SJSA1 (cell line): ENCODE data around the gene B3GALT6. TPM values are rescaled to one million over a fixed set of nuclear protein-coding genes. Genes with fewer than 3 reads are reported as not detected.
A peak's percentile ranks its signal among the peaks of the same experiment; 100 is the strongest.

ENCODE experiments used
- DNase-seq, 2 experiments: peaks; one replicate each; pipeline ENCODE4 v3.0.0-alpha.2; 2015 to 2020; ENCODE audit warnings: low spot score in 2 of 2, low read depth in 1 of 2
- H3K27ac ChIP-seq: fragments of 250-450 bp; sonication (Bioruptor Pico); 2 replicates; pipeline ENCODE4 v1.5.1; 2020; ENCODE audit warnings: mild to moderate bottlenecking, moderate library complexity
- H3K27me3 ChIP-seq: fragments of 250-450 bp; sonication (Bioruptor Pico); replicated peaks from 2 replicates; pipeline ENCODE4 v1.5.1; 2020; ENCODE audit warnings: mild to moderate bottlenecking, moderate library complexity
- H3K36me3 ChIP-seq: fragments of 250-450 bp; sonication (Bioruptor Pico); 2 replicates; pipeline ENCODE4 v1.5.1; 2020; ENCODE audit warnings: mild to moderate bottlenecking
- H3K4me1 ChIP-seq: fragments of 250-450 bp; sonication (Bioruptor Pico); replicated peaks from 2 replicates; pipeline ENCODE4 v1.6.1; 2021; ENCODE audit warnings: mild to moderate bottlenecking
- H3K4me3 ChIP-seq: fragments of 250-450 bp; sonication (Bioruptor Pico); 2 replicates; pipeline ENCODE4 v1.5.1; 2020; ENCODE audit warnings: mild to moderate bottlenecking
- H3K9me3 ChIP-seq: fragments of 250-450 bp; sonication (Bioruptor Pico); replicated peaks from 2 replicates; pipeline ENCODE4 v1.5.1; 2020; ENCODE audit warnings: mild to moderate bottlenecking
- total RNA-seq: library from RNA; depleted of rRNA; stranded (reverse); fragments of >200 nt; shearing (Covaris generic); gene quantifications from 2 replicates; pipeline ENCODE4 v1.2.3, GENCODE V29; 2014

Gene B3GALT6
- total RNA-seq, 1 experiment from 2014 or later = 51.3 TPM

DNA sequence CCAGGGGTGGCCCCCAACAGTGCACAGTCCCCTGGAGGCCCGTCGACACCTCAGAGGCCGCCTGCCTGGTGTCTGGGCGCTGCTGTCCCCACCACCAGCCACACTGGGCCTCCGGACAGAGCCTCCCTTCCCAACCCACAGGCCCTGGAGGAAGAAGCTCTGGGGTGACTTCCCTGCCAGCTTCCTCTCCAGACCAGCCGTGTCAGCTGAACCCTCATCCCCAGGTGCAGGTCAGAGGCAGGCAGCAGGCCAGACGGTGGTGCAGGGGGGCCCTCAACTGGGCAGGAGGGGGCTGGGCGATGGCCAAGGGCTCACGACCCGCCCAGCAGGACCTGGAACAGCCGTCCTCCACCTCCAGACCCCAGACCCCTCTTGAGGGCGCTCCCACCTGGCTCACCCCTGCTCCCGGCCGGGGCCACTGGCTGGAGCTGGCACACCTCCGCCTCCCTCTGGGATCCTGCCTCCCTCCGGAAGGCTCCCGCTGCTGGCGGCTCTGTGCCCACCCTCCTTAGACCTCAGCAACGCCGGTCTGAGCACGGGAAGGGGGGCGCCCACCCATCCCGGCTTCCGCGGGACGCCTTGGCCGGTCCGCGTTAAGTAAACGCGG is 26.2 kb upstream of the B3GALT6 start:
- Histone ChIP-seq H3K36me3 (no peaks in the 10 kb centered on the region), H3K27ac (no peak overlapping the region), H3K4me1 (peaks cover 20% of the 10 kb centered on the region), H3K27me3 (0 out of 2 replicates have a peak, but pooled peaks cover 3% of the 10 kb centered on the region), H3K9me3 (no peaks in the 10 kb centered on the region), H3K4me3 (no peak overlapping the region)
- no peak for DNase-seq

- H3K27me3 ChIP-seq = 0 out of 2 replicates have a peak, but pooled peaks cover under 1% of the 10 kb centered on the region
Measured at GRCh38 chr1:1206376-1206965, 25.6 kb upstream of the B3GALT6 start, which contains the start of gene TNFRSF18. TNFRSF18 (minus strand) TSS chr1:1206592; CDS start chr1:1206571, 21 bp downstream.

GRCh38 chr1:1206966-1207531 is 25.0 kb upstream of the B3GALT6 start:
- DNase-seq = no peak
- H3K9me3 ChIP-seq = no peaks in the 10 kb centered on the region
- no peaks in the 10 kb centered on the region for H3K27me3 ChIP-seq
- peaks cover 17% of the 10 kb centered on the region for H3K4me1 ChIP-seq
- H3K27ac ChIP-seq = no peak overlapping the region
- H3K36me3 ChIP-seq = no peaks in the 10 kb centered on the region
- H3K4me3 ChIP-seq = no peak overlapping the region

More at GRCh38 chr1:1206376-1206965, 25.6 kb upstream of the B3GALT6 start, which contains the start of gene TNFRSF18:
- Histone ChIP-seq H3K27ac (no peak within 1 kb of the TSS), H3K4me1 (peaks cover 18% of the 10 kb centered on the region), H3K4me3 (no peak within 1 kb of the TSS), H3K36me3 (no peaks in the 10 kb centered on the region), H3K9me3 (no peaks in the 10 kb centered on the region)
- no peak for DNase-seq

DNA sequence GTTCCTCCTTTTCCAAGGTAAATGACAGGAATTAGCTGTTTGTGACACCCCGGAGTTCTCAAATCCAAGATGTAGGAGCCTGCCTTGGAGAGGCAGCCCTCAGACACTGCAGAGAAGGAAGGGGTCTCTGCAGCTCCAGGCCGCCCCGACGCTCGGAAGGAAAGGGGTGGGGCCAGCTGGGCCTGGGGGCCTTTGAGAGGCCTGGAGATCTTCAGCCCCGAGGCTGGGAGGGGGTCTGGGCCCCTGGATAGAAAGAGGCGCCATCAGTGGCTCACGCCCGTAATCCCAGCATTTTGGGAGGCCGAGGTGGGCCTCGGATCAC is 24.5 kb upstream of the B3GALT6 start:
- no peaks in the 10 kb centered on the region for H3K9me3 ChIP-seq
- no peaks in the 10 kb centered on the region for H3K36me3 ChIP-seq
- no peak overlapping the region for H3K4me3 ChIP-seq
- no peak for DNase-seq
- peaks cover 17% of the 10 kb centered on the region for H3K4me1 ChIP-seq
- H3K27ac ChIP-seq = no peak overlapping the region
- H3K27me3 ChIP-seq = no peaks in the 10 kb centered on the region

- peak overlapping the region; percentile 25; the same call in 1 of the 2 replicates for H3K27ac ChIP-seq
Measured at GRCh38 chr1:1208713-1209433, 23.2 kb upstream of the B3GALT6 start.

DNA sequence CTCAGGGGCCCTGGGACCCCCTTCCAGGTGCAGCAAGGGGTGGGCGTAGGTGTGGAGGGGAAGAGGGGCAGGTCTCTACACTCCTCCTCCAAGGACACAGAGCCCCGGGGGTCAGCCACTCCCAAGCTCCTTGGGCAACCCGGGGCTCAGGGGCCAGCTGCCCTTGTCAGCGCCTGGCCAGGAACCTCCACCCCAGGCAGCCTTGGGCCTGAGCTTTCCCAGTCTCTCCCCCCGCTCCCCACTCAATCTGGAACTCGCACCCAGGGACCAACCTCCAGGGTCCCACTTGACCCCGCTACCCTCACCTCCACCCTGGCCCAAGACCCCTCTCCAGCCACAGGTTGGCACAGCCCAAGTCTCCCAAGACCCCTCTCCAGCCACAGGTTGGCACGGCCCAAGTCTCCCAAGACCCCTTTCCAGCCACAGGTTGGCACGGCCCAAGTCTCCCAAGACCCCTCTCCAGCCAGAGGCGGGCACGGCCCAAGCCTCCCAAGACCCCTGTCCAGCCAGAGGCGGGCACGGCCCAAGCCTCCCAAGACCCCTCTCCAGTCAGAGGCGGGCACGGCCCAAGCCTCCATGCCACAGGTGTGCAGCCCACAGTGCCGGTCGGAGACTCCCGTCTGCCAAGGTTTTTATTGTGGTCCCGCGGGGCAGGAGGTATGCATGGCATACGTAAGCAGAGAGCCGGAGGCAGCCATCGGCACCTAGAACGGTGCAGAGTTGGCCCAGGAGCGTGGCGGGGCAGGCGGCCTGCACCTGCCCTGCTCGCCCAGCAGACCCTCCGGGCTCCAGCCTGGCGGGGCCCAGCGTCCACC is 21.1 kb upstream of the B3GALT6 start:
- Histone ChIP-seq H3K36me3 (peaks cover 8% of the 10 kb centered on the region), H3K4me1 (peaks cover 17% of the 10 kb centered on the region), H3K27me3 (no peaks in the 10 kb centered on the region), H3K4me3 (no peak overlapping the region), H3K9me3 (no peaks in the 10 kb centered on the region), H3K27ac (no peak overlapping the region)
- DNase-seq = no peak

More at GRCh38 chr1:1208713-1209433, 23.2 kb upstream of the B3GALT6 start:
- no peak overlapping the region for H3K4me3 ChIP-seq
- H3K4me1 ChIP-seq = peaks cover 17% of the 10 kb centered on the region
- no peaks in the 10 kb centered on the region for H3K9me3 ChIP-seq
- no peaks in the 10 kb centered on the region for H3K36me3 ChIP-seq
- no peaks in the 10 kb centered on the region for H3K27me3 ChIP-seq
- DNase-seq = no peak

DNA sequence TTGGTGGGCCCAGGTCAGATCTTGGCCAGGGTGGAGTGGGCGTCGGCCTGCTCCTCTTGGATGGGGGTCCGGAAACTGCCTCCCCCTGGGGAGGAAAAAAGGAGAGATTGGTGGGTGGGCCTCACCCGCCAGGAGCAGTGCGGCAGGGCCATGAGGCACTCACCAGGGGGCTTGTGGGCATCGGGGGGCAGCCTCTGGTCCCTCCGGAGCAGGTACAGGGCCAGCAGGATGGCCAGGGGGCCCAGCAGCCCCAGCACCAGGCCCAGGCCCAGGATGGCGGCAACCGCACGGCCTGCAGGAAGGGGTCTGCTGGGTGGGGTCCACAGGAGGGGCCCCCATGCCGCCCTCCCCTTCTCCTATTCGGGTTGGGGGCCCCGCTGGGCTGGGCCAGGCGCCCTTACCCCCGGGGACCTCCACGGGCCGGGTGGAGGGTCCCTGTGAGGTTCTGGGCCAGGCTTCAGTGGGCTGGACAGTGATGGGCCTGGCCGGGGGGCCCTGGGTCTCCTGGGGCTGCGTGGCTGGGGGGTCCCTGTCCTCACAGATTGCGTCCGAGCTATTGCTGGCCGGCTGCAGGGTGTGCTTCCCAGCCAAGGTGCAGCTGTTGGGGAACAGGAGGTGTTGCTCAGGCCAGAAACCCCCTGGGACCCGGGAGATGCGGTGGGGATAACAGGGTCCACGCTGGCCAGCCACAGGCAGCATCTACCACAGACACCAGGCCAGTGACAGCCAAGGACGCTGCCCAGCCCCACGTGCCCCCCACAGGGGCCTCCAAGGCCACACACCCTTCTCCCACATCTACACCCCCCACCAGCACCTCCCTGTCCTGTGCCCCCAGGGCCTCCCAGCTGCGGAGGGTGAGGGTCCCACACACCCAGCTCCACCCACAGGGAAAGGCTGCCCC is 20.2 kb upstream of the B3GALT6 start:
- Histone ChIP-seq H3K27me3 (no peaks in the 10 kb centered on the region), H3K27ac (no peak overlapping the region), H3K36me3 (peaks cover 16% of the 10 kb centered on the region), H3K4me1 (peaks cover 17% of the 10 kb centered on the region), H3K9me3 (no peaks in the 10 kb centered on the region), H3K4me3 (no peak overlapping the region)
- DNase-seq = no peak

DNA sequence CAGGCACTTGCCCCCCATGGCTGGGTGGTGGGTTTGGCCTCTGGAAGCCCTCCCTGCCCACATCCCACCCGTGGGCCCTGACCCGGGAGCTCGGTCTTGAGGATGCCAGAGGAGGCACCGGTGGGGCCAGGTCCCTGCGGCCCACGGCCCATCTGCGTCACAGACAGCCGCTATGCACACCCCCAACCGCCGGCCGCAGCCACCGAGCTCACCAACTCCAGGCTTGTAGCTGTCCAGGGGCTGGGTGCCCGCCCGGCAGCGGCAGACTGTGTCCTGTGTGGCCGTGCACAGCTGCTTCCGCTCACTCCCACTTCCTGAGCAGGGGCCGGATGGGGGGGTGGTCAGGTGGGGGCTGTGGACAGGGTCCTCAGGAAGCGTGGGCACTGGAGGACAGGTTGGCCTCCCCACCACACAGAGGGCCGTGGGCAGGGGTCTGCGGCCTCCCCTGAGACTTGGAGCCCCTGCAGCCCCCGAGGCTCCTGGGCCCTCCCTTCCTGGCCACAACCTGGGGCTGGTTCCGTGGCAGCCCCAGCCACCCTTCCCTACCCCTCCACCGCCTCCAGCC is 19.2 kb upstream of the B3GALT6 start:
- no peaks in the 10 kb centered on the region for H3K9me3 ChIP-seq
- H3K4me1 ChIP-seq = peaks cover 13% of the 10 kb centered on the region
- no peak overlapping the region for H3K4me3 ChIP-seq
- DNase-seq = no peak
- peaks cover 25% of the 10 kb centered on the region for H3K36me3 ChIP-seq
- H3K27ac ChIP-seq = no peak overlapping the region
- no peaks in the 10 kb centered on the region for H3K27me3 ChIP-seq

GRCh38 chr1:1213345-1214265 is 18.4 kb upstream of the B3GALT6 start, which contains the start of gene TNFRSF4:
TNFRSF4 (minus strand) TSS chr1:1214153; CDS start chr1:1214127, 26 bp downstream.
- Histone ChIP-seq H3K27ac (no peak within 1 kb of the TSS), H3K4me1 (peaks cover 6% of the 10 kb centered on the region), H3K9me3 (no peaks in the 10 kb centered on the region), H3K27me3 (no peaks in the 10 kb centered on the region), H3K36me3 (peaks cover 32% of the 10 kb centered on the region), H3K4me3 (no peak within 1 kb of the TSS)
- DNase-seq = no peak

DNA sequence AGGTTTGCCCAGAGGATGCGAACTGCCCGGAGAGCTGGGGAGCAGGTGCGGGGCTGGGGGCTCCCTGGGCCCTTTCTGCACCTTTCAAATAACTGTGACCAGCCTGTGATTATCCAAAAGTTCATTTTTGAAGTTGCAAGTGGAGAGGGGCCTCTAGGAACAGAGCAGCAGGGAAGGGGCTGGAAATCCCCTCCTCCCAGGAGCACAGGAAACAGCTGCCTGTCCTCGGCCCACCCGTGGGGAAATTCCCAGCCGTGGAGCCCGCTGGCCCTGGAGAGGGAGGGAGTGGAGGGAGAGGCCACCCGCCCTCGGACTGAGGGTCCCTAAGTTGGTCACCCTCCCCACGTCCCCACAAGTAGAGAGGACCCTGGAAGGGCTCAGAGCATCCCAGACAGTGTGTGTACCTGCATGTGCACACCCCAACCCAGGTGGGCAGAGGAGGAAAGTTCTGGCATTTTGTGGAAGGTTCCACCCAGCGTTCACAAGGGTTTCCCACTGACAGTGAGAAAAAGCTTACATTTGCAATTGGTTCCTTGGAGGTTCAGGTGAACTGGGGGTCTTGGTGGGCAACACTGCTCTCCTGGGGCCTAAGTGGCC is 16.9 kb upstream of the B3GALT6 start:
- Histone ChIP-seq H3K4me3 (no peak overlapping the region), H3K9me3 (no peaks in the 10 kb centered on the region), H3K4me1 (no peaks in the 10 kb centered on the region), H3K27ac (no peak overlapping the region), H3K36me3 (peaks cover 45% of the 10 kb centered on the region), H3K27me3 (no peaks in the 10 kb centered on the region)
- no peak for DNase-seq

- no peaks in the 10 kb centered on the region for H3K4me1 ChIP-seq
- H3K36me3 ChIP-seq = peaks cover 54% of the 10 kb centered on the region
- H3K4me3 ChIP-seq = no peak overlapping the region
- H3K9me3 ChIP-seq = no peaks in the 10 kb centered on the region
- no peak for DNase-seq
- no peak overlapping the region for H3K27ac ChIP-seq
- H3K27me3 ChIP-seq = no peaks in the 10 kb centered on the region
Measured at GRCh38 chr1:1215881-1216605, 16.0 kb upstream of the B3GALT6 start.
